ENCODE results near the gene VEGFB.

Gene VEGFB

DNA sequence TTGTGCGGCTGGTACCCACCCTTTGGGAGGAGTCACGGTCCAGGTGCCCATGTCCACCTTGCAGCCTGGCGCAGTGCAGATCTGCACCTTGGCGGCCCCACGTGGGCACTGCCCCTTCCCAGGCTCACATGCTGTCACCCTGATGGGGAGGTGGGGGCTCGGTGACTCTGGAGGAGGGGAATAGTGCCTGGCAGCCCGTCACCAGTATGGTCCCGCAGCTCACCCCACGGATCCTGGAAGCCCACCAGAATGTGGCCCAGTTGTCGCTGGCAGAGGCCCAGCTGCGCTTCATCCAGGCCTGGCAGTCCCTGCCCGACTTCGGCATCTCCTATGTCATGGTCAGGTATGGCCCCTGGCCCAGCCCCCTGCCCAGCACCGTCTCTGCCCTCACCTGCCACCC lies 13.6 kb upstream of the VEGFB start:
- Histone ChIP-seq H3K79me2 (ENCODE audit: insufficient read depth, low read length) (peaks cover 14% of the 10 kb centered on the region), H3K27me3 (ENCODE audit: insufficient read depth, low read length, poor library complexity, severe bottlenecking) (no peaks in the 10 kb centered on the region), H3K36me3 (ENCODE audit: insufficient read depth, low read length) (peaks cover 27% of the 10 kb centered on the region; the same call in 1 of the 2 replicates), H3K4me3 (ENCODE audit: low read length, poor library complexity, severe bottlenecking) (no peak overlapping the region), H3F3A (ENCODE audit: low read depth) (no peaks in the 10 kb centered on the region), H2AFZ (ENCODE audit: low read length) (no peak overlapping the region), H3K9ac (ENCODE audit: low read depth, low read length, poor library complexity, severe bottlenecking) (no peak overlapping the region), H3K9me3 (ENCODE audit: insufficient read depth, low read depth, low read length) (no peaks in the 10 kb centered on the region), H3K4me1 (ENCODE audit: insufficient read depth, low read length, poor library complexity, severe bottlenecking) (peaks cover 10% of the 10 kb centered on the region), H3K4me2 (ENCODE audit: low read depth, low read length, poor library complexity, severe bottlenecking) (no peak overlapping the region), H4K20me1 (ENCODE audit: insufficient read depth, low read length, poor library complexity, severe bottlenecking) (peaks cover 11% of the 10 kb centered on the region), H3K9me2 (replicated peaks; ENCODE audit: low read depth, low read length) (no peaks in the 10 kb centered on the region)
- TF ChIP-seq EZH2phosphoT487 (IDR thresholded peaks at IDR 0.05; ENCODE audit: borderline replicate concordance) = no peak
- TF ChIP-seq, protein P1, sequence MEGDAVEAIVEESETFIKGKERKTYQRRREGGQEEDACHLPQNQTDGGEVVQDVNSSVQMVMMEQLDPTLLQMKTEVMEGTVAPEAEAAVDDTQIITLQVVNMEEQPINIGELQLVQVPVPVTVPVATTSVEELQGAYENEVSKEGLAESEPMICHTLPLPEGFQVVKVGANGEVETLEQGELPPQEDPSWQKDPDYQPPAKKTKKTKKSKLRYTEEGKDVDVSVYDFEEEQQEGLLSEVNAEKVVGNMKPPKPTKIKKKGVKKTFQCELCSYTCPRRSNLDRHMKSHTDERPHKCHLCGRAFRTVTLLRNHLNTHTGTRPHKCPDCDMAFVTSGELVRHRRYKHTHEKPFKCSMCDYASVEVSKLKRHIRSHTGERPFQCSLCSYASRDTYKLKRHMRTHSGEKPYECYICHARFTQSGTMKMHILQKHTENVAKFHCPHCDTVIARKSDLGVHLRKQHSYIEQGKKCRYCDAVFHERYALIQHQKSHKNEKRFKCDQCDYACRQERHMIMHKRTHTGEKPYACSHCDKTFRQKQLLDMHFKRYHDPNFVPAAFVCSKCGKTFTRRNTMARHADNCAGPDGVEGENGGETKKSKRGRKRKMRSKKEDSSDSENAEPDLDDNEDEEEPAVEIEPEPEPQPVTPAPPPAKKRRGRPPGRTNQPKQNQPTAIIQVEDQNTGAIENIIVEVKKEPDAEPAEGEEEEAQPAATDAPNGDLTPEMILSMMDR (conservative IDR thresholded peaks at IDR 0.05; ENCODE audit: low read length) = no peak

- peaks cover 19% of the 10 kb centered on the region for H4K20me1 ChIP-seq (ENCODE audit: insufficient read depth, low read length, poor library complexity, severe bottlenecking)
- H3K27me3 ChIP-seq (ENCODE audit: insufficient read depth, low read length, poor library complexity, severe bottlenecking) = no peaks in the 10 kb centered on the region
- no peaks in the 10 kb centered on the region for H3K9me3 ChIP-seq (ENCODE audit: insufficient read depth, low read depth, low read length)
- TF ChIP-seq, protein P1 (conservative IDR thresholded peaks at IDR 0.05; ENCODE audit: low read length) = no peak
- TF ChIP-seq EZH2phosphoT487 (IDR thresholded peaks at IDR 0.05; ENCODE audit: borderline replicate concordance) = no peak
- peaks cover 27% of the 10 kb centered on the region for H3K79me2 ChIP-seq (ENCODE audit: insufficient read depth, low read length)
- no peak overlapping the region for H3K4me3 ChIP-seq (ENCODE audit: low read length, poor library complexity, severe bottlenecking)
- peaks cover 20% of the 10 kb centered on the region for H3K4me1 ChIP-seq (ENCODE audit: insufficient read depth, low read length, poor library complexity, severe bottlenecking)
- H3K36me3 ChIP-seq (ENCODE audit: insufficient read depth, low read length) = peaks cover 27% of the 10 kb centered on the region; the same call in 1 of the 2 replicates
- no peak overlapping the region for H3K9ac ChIP-seq (ENCODE audit: low read depth, low read length, poor library complexity, severe bottlenecking)
- no peaks in the 10 kb centered on the region for H3K9me2 ChIP-seq (replicated peaks; ENCODE audit: low read depth, low read length)
- no peak overlapping the region for H3K4me2 ChIP-seq (ENCODE audit: low read depth, low read length, poor library complexity, severe bottlenecking)
- no peak overlapping the region for H2AFZ ChIP-seq (ENCODE audit: low read length)
- no peaks in the 10 kb centered on the region for H3F3A ChIP-seq (ENCODE audit: low read depth)
Measured at GRCh38 chr11:64222651-64223000, 11.8 kb upstream of the VEGFB start.

DNA sequence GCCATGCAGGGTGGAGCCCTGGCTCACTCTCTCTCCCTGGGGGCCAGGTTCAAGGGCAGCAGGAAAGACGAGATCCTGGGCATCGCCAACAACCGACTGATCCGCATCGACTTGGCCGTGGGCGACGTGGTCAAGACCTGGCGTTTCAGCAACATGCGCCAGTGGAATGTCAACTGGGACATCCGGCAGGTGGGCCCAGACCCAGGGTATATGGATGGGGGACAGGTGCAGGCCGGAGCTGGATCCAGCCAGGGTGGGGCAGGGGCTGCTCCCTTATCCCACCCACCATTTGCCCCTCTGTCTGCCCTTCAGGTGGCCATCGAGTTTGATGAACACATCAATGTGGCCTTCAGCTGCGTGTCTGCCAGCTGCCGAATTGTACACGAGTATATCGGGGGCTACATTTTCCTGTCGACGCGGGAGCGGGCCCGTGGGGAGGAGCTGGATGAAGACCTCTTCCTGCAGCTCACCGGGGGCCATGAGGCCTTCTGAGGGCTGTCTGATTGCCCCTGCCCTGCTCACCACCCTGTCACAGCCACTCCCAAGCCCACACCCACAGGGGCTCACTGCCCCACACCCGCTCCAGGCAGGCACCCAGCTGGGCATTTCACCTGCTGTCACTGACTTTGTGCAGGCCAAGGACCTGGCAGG lies 11.3 kb upstream of the VEGFB start:
- Histone ChIP-seq H3K9me2 (replicated peaks; ENCODE audit: low read depth, low read length) (no peaks in the 10 kb centered on the region), H3F3A (ENCODE audit: low read depth) (no peaks in the 10 kb centered on the region), H3K9me3 (ENCODE audit: insufficient read depth, low read depth, low read length) (no peaks in the 10 kb centered on the region), H3K4me3 (ENCODE audit: low read length, poor library complexity, severe bottlenecking) (no peak overlapping the region), H3K4me2 (ENCODE audit: low read depth, low read length, poor library complexity, severe bottlenecking) (no peak overlapping the region), H3K79me2 (ENCODE audit: insufficient read depth, low read length) (peaks cover 30% of the 10 kb centered on the region), H3K27me3 (ENCODE audit: insufficient read depth, low read length, poor library complexity, severe bottlenecking) (no peaks in the 10 kb centered on the region), H3K36me3 (ENCODE audit: insufficient read depth, low read length) (peaks cover 27% of the 10 kb centered on the region; the same call in 1 of the 2 replicates), H2AFZ (ENCODE audit: low read length) (no peak overlapping the region), H3K9ac (ENCODE audit: low read depth, low read length, poor library complexity, severe bottlenecking) (no peak overlapping the region), H3K4me1 (ENCODE audit: insufficient read depth, low read length, poor library complexity, severe bottlenecking) (peaks cover 20% of the 10 kb centered on the region), H4K20me1 (ENCODE audit: insufficient read depth, low read length, poor library complexity, severe bottlenecking) (peaks cover 22% of the 10 kb centered on the region)
- no peak for TF ChIP-seq EZH2phosphoT487 (IDR thresholded peaks at IDR 0.05; ENCODE audit: borderline replicate concordance)
- TF ChIP-seq, protein P1 (conservative IDR thresholded peaks at IDR 0.05; ENCODE audit: low read length) = no peak
